GM21381 (cell line): ENCODE measurements around the gene SORBS1.

Experiments used
- ATAC-seq: cut with Tn5 transposase; IDR thresholded peaks from one replicate; pipeline ENCODE4 v1.9.1; 2021; ENCODE audit warnings: mild to moderate bottlenecking, moderate library complexity; ENCODE audit not compliant: unreplicated experiment

The SORBS1 gene

DNA sequence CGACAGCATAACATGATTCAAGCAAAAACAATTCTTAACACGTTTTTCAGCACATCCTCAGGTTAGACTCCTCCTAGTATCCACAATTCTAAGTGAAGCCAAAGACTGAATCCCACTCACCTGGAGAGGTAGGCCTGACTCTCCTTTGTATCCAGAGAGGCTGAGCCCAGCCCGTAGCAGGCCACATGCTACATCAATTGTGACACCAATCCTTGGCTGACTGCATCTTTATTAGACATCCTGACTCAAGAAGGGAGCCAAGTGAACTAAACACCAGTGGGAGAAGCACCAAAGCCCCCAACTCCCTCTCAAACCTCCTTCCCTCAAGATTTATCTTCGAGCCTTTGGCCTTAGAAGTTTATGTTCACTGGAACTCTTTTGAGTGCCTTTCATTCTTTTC is 144.9 kb downstream of the SORBS1 start:
- ATAC-seq: no peak

DNA sequence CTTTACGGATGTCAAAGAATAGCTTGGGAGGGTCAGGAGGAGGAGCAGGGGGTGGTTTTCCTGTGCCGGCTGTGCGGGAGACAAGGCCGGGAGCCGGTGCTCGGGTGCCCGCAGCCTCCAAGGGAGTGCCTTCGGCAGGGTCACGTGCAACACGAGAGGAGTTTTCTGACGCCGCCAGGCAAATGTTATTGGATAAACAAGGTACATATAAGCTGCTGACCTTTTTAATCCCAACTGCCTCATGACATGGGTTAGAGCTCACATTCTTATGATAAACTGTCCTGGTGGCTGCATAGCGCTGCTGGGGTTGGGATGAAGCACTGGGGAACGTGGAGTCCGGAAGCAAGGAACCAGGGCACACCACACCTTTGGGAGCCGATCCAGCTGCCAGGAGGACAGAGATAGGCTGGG is 145.5 kb downstream of the SORBS1 start:
- no peak for ATAC-seq

DNA sequence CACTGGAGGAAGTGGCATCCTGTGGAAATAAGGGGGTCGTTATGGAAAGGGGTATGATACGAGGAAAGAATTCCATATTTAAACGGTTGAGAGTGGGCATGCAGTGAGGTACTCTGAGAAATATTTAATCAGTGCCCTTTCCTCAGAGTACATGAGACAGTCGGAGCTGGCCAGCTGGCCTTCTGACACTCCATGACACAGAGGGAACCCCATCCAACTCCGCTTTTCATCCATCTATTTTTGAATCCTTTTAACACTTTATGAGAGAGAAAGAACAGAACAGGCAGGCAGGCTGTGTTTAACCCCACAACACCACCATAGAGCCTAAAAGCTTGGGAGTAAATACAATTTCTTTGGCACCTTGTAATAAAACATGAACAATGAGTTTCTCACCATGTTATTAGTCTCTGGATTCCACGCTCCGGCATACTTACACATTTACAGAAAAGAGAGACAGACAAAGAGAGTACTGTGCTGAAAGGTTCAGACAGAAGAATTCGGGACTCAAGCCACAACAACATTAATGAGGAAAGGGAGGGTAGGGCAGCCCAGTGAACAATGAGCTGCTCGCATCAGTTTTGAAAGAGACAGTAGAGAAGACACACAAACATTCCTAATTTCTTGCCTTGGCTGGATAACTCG is 146.2 kb downstream of the SORBS1 start:
- ATAC-seq: no peak

DNA sequence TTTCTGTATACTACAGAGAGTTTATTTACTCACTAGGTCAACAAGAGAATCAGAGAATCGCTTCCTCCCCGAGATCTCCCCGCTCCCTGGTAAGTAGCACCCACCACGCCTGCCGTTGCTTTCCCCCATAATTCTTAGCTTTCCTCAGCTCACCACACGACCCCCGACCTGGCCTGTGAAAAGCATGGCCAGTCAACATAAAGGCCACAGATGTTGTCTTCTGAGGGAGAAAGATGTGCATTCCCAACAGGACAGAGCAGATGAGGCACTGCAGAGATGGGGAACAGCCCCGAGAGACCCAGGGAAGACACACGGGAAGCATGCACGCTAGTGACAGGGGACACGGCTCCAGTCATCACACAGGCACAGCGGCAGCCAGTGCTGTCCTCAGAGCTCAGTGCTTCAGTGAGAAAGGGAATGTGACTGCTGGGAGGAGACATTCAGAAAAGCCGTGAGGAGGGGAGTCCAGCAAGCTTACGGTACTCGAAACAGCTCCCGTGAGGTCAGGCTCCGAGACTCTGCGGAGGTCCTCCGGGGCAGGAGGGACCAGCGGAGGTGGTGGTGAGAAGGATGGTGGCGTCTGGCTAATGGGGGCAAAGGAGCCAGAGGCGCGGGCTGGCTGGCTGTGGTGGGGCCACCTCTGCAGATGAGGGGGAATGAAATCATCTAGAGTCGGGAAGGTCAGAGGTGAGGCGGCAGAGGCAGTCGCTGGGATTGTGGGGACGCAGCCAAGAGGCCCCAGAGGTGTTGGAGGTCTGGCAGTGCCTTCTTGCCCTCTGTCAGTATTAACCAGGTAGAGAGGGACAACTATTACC is 146.9 kb downstream of the SORBS1 start:
- no peak for ATAC-seq

DNA sequence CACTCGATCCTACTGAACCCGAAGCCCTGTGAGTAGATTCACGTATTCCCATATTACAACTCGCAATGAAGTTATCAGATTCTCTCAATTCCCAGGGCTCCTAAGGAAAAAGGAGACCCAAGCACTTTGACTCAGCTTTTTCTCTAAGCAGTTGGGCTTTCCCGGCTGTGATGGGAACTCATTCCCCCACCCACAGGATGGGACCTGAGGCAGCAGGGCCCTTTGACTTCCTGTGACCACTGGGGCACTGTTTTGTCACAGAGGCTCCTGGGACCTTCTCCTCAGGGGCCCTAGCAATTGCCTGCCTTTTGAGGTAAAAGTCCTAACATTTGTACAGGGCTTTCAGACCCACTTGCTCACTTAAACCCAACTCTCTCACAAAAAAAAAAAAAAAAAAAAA is 147.6 kb downstream of the SORBS1 start:
- no peak for ATAC-seq

DNA sequence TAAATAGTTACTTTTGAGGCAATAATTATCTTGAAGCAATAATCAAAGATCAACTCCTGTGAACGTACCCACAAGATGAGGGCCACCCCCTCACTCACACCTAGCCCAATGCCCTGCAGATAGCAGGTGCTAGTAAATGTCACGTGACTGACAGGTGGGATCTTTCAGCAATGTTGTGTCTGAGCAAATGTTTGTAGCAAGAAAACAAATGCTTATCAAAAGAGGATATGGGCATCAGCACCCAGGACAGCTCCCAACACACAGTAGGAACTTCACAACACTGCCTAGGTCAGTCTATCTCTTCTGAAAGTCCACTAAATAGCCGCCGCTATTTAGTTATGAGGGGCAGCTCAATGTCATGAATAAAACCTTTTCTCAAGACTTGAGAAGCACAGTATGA is 149.5 kb downstream of the SORBS1 start:
- no peak for ATAC-seq

DNA sequence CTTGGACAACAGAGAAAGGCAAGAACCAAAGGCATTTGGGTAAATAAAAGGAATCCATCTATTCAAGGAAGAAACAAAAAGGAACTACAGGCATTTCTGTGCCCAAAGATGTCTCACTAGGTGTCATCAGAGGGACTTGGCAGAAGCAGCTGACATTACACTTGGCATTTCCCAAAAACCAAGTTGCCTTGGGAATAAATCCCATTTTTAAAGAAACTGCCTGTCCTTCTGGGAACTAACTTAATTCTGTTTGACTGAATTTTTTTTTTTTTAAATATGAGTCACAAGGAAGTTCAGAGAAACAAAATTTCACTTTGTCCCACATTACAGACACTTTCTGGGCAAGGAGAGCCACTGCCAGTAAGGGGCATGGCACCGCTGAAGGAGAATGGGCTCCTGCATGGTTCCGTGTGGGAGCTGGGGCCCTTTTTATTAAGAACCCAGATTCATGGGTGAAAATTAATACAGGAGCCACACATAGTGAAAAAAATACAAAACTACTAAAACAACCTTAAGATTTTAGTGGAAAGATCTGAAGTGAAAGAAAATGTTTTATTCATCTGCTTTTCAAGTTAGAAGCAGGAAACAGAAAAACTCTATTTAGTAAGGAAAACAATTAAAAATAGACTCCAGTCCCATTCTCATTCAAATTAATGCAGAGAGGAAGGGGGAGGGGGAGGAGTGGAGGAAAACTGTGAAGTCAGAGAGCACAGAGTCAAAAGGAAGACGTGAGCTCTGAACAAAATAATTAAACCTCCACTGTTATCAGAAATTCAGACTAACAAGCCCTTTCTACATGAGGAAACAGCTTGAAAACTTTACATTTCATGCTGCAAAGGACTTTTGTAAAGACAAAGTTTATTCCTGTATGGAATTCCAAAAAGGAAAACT is 151.9 kb downstream of the SORBS1 start:
- no peak for ATAC-seq

DNA sequence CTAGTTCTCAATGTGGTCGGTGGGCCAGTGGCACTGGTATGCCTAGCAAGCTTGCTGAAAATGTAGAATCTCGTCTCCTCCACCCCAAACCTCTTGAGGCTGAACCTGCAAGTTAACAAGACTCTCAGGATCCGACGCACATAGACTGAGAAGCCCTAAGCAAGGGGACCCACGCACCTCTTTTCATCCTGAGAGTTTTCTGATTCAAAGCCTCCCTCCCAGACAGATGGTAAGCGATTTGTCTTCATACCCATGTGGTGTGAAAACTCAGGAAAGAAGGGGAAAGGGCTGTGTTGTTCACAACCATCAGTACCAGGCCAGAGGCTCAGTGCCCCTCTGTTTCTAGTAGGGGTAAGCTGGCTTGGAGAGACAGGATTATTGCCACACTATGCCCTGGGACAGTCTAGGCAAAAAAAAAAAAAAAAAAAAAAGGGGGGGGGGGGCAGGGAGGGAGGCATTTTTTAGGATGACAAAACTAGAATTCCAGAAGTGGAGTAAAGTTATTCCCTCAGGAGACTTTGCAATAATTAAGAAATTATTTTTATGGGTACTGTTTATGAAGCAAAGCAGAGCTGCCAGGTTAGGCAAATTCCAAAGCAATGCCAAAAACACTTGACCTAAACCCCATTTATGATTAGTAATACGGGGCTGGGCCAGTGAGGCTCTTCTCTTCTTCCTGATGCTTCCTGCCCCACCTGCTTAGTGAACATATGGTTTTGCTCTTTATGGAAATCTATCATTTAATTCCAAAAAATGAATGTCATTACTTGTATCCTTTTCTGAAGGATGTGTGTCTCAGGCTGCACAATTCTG is 152.8 kb downstream of the SORBS1 start:
- ATAC-seq: no peak

DNA sequence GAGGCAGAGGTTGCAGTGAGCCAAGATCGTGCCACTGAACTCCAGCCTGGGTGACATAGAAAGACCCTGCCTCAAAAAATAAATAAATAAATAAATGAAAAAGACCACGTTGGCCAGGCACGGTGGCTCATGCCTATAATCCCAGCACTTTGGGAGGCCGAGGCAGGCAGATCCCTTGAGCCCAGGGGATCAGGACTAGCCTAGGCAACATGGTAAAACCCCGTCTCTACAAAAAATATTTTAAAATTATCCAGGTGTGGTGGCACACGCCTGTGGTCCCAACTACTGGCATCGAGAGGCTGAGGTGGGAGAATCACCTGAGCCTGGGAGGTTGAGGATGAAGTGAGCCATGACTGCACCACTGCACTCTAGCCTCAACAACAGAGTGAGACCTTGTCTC is 153.6 kb downstream of the SORBS1 start:
- no peak for ATAC-seq

DNA sequence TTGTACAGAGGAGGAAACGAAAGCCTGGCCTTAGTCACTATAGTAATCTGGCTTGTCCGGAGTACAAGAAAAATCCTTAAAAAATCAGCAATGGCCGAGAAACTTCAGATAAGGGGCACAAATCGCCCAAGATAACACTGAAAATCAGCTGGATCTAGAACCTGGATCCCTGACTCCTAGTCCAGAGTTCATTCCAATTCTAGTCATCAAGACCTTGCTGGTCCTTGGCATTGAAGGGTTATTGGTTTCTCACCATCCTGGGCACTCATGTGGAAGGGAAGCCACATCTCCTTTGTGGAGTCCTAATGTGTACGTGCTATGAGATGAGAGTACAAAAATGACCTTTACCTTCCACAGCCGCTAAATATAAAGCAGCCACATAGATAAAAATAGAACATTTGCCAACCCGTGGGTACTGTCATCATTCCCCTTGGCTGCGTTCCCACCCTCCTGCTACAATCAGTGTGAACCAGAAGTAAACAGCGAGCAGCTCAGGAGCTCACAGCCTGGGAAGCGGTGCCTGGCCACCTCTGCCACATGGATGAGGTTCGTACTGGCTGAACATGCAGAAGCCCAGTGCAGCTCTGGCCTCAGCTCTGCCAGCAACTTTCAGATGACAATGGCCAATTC is 154.4 kb downstream of the SORBS1 start:
- no peak for ATAC-seq

DNA sequence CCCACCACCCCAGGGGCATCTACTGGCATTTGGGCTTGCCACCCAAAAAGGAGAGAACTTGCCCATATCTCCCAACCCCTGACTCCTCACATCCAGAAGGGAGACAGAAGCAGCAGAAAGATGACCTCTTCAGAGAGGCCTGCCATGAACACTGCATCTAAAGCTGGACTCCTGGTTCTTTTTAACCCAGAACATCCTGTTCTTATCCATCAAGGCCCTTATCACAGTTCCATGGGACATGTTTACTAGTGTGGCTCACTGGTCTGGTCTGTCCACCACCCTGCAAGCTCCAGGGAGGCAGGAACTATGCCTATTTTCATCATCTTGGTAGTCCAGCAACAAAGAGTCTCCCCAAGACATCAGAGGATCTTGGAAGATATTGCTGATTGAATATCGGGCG is 155.5 kb downstream of the SORBS1 start:
- no peak for ATAC-seq

DNA sequence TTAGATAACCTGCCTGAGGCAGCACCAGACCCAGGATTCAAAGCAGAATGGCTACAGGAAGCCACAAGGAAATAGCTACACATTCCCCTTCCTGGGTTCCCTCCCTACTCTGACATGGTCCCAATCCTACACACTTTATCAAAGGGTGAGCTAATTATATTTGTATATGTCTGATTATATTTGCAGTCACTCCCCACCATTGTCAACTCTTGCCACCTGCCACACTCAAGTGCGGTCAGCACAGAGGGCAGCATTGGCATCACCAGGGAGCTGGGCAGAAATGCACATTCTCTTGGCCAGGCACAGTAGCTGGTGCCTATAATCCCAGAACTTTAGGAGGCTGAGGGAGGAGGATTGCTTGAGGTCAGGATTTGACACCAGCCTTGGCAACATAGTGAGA is 156.3 kb downstream of the SORBS1 start:
- no peak for ATAC-seq

DNA sequence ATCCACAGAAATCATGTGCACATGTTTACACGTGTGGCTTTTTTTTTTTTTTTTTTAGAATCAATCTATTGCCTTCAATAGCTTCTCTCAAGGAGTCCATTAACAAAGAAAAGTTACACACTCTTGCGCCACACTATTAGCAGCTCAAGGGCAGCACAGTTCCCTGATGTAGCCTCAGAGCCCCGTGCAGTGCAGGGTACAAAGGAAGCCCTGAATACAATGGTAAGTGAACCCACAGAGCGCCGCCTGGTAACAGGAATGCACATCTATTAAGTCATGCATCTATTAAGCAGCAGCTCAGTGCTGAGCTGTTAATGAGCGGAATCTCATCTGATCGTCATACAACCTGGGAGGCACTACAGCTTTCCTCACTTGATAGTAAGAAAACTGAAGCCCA is 156.7 kb downstream of the SORBS1 start:
- ATAC-seq: no peak

DNA sequence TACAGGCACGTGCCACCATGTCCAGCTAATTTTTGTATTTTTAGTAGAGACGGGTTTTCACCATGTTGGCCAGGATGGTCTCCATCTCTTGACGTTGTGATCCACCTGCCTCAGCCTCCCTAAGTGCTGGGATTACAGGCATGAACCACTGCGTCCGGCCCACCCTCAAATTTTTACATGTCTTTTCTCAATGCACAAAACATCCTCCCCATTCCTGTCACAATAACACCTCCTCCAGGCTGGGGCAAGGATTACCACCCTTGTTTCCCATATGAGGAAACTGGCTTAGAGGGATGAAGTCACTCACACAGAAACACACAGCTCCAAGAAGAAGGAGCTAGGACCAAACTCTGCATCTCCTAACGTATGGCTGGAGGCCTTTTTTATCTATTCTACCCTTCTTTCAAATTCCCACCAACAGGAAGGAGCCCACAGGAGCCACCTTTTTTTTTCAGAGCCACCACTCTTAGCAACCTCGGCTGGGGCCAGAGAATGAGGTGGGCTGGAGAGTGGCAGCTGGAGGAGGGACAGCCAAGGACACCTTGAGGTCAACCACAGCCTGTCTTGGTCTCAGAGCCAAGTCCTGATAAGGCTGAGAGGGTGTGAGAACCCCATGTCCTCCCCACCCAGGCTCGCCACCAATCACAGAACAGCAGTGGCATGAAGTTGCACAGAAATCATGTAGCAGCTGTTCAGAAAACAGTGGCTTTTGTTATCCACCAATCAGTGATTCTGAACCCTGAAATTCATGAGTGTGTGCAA is 157.3 kb downstream of the SORBS1 start:
- no peak for ATAC-seq

DNA sequence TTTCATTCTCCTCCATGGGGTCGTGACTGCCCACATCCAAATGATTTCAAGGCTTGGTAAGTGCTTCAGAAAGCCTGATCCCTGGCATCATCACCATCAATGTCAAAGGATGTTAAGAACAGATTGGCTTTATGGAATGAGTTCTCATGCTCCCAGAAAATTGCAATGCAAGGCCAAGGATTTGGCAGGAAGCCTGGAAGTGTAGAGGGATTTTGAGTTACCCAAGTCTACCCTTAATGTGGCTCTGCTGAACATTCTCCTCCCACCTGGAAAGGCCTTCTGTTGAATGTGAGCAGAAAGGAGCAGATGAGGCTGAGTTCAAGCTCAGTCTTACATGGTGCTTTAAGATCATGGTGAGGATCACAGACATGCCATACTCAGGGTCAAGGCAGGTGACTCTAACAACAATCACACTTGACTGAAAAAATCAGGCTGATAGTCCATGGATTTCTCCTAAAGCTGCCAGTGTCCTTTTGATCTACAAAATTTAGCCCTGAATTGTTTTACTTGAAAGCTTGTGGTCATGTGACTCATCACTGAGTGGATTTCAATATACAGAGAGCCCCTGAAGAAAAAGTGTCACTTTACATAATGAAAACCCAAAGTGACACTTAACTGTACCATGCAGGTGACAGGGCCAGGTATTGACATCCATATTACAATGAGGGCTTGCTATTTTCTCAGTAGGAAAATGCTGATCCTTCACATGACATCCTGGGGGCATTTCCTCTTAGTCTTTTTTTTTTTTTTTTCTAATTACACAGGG is 159.3 kb downstream of the SORBS1 start:
- no peak for ATAC-seq

DNA sequence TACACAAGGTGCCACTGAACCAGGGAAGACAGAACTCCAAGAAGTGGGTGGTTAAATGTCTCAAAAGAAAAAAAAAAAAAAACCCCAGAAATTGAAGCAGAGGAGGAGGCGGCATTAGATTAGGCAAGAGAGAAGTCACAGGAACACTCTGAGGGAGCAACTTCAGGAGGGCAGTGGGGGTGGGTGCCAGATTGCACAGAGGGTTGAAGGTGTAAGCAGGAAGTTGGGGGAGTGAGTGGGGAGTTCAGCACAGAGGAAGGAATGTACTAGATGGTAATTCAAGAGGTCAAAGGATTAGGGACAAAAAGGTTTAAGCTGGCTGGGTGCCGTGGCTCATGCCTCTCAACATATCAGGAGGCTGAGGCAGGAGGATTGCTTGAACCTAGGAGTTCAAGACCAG is 160.4 kb downstream of the SORBS1 start:
- no peak for ATAC-seq

DNA sequence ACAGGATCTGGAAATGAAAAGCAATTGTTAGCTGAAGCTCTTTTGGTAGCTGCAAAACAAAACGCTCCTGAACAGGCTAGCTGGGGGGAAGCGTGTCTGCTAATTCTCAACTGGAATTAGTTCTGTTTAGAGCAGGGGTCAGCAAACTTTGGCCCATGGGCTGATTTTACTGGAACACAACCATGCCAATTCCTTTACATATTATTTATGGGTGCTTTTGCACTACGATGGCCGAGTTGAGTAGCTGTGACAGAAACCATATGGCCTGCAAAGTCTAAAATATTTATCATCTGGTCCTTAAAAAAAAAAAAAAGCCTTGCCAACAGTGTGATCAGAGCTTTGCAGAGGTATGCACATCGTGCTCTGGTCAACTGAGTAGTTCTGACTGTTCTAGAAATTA is 162.0 kb downstream of the SORBS1 start:
- ATAC-seq: no peak

DNA sequence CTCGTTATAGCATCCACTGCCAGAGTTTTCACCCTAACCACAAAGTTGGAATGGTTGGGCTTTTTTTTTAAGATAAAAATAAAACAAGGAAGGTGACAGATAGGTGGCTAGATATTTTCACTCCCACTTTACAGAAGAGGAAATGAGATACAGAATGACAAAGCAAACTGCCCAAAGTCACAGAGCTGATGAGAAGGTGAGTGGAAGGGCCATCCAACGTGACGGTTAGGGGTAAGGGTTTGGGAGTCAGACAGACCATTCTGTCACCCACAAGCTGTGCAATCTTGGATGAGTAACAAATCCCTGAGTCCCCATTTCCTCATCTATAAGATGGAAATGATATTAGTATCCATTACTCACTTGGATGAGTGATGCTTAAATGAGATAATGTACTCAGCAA is 163.4 kb downstream of the SORBS1 start:
- ATAC-seq: no peak

DNA sequence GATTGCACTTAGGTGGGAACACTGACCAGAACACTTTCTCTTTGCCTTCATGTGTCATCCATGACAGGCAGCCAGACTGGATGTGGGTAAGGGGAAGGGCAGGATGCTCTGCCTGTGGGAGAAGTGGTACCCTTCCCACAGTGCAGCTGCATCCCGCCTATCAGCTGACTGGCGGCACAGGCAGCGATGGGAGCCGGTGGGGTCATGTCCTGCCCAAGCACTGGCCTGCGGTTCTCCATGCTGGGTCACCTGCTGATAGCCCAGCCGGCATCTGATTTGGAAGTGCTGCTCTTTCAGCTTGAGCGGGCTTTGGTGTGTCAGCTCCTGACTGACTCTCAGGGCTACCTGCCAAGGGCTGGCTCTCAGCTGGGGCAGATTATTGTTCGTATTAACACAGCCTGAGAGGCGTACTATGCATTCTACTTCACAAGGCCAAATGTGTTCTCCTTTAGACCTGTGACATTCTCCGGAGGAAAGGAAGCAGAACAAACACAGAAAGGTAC is 165.2 kb downstream of the SORBS1 start:
- ATAC-seq: no peak
